ENCODE measurements around the gene SPOCK1. TPM values are rescaled to one million over a fixed set of nuclear protein-coding genes. Genes with fewer than 3 reads are reported as not detected.

The SPOCK1 gene
- total and polyA plus RNA-seq, 9 of the 15 experiments (the other 6 are each of a cell fraction or from before 2014, with no cell fraction given), result 0.01 to 0.35 (median 0.04) TPM; not detected in 6

DNA sequence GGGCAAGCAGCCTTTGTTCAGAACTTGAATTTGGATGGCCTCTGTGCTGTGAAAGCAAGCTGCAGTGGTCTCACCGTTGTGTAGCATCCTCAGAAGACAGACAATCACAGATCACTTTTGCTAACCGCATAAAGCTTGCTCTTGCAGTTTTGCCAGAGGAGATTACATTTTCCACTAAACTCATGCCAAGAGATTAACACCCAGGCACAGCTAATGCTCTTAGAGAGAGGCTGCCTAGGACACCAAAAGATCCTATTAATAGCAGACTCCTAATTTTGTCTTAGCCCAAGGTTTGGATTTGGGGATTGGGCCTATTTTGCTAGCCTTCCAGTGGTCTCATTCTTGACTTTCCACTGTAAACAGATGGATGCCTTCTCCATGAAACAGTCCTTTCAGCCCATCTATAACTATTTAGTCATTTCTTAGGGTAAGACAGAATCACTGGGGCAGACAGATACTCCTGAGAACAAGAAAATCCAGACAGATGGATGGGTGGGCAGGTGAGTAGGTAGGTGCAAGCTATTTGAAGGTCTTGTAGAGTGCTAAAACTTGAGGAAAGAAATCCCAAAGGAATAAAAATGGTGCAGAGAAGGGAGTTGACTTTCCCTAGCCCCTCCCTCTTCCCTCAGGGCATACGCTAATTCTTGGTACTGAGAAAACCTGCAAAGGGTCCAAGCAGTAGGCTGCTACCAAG lies 506.2 kb downstream of the SPOCK1 start:
- H3K4me2 ChIP-seq (ENCODE audit: insufficient read depth, low read length), result no peak overlapping the region
- FAIRE-seq (no peak), ATAC-seq (no peak), DNase-seq (ENCODE audit: extremely low read depth in 1 of 4, low spot score in 3 of 4) (no peak)
- H3K9ac ChIP-seq (ENCODE audit: insufficient read depth in 1 of 2, low read depth in 2 of 2, low read length in 2 of 2), result no peak overlapping the region
- no peaks in the 10 kb centered on the region for H3K9me3 ChIP-seq (replicated peaks; ENCODE audit: control insufficient read depth, insufficient read depth, low read depth, low read length)
- CTCF ChIA-PET (ENCODE audit: low intra/inter-chr PET ratio), result no interaction called here
- no peak overlapping the region for H3K27ac ChIP-seq (ENCODE audit: extremely low read depth, low read depth, low read length)
- POLR2A ChIA-PET, result no interaction called here
- no peaks in the 10 kb centered on the region for H3K36me3 ChIP-seq (ENCODE audit: control insufficient read depth, insufficient read depth, low read length)
- 0% methylated on average over 3 of the region's 3 CpGs for WGBS (ENCODE audit: insufficient coverage, low coverage, missing lambda C conversion rate)
- in situ Hi-C loops (cut with MboI) (no loop called here), intact Hi-C loops (cut with micrococcal nuclease) (no loop called here)
- H3K79me2 ChIP-seq (ENCODE audit: control insufficient read depth, insufficient read depth, low read length), result no peaks in the 10 kb centered on the region
- H3K4me3 ChIP-seq, result no peak overlapping the region
- H3K9me1 ChIP-seq (ENCODE audit: control insufficient read depth, insufficient read depth, low read length), result no peaks in the 10 kb centered on the region
- H4K20me1 ChIP-seq (replicated peaks; ENCODE audit: control insufficient read depth, insufficient read depth, low read length), result no peaks in the 10 kb centered on the region
- no peak overlapping the region for H2AFZ ChIP-seq (ENCODE audit: low read depth, low read length)
- no peak for TF ChIP-seq ZNF696 (CRISPR knock-in tag; conservative IDR thresholded peaks at IDR 0.05)
- no peak for TF ChIP-seq SMARCC2 (IDR thresholded peaks at IDR 0.05; ENCODE audit: low read depth)
- no peak for TF ChIP-seq HEY1 (CRISPR knock-in tag; IDR thresholded peaks at IDR 0.05; ENCODE audit: borderline replicate concordance)
- TF ChIP-seq DIDO1 (tag; IDR thresholded peaks at IDR 0.05; ENCODE audit: low read depth), result no peak
- BruUV-seq (replicated peaks), result no TSS peak
- no peaks in the 10 kb centered on the region for H3K4me1 ChIP-seq (replicated peaks in 1 of 2; ENCODE audit: control insufficient read depth in 2 of 2, insufficient read depth in 2 of 2, low read length in 2 of 2)
- H3K27me3 ChIP-seq (ENCODE audit: control insufficient read depth in 2 of 2, insufficient read depth in 2 of 2, low read length in 2 of 2), result no peaks in the 10 kb centered on the region; a peak in 1 of 5 replicates

GRCh38 chr5:136985785-136986475 lies 513.2 kb downstream of the SPOCK1 start:
- TF ChIP-seq, protein P1, sequence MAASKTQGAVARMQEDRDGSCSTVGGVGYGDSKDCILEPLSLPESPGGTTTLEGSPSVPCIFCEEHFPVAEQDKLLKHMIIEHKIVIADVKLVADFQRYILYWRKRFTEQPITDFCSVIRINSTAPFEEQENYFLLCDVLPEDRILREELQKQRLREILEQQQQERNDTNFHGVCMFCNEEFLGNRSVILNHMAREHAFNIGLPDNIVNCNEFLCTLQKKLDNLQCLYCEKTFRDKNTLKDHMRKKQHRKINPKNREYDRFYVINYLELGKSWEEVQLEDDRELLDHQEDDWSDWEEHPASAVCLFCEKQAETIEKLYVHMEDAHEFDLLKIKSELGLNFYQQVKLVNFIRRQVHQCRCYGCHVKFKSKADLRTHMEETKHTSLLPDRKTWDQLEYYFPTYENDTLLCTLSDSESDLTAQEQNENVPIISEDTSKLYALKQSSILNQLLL (CRISPR knock-in tag; IDR thresholded peaks at IDR 0.05; ENCODE audit: borderline replicate concordance), result no peak
- no peak for TF ChIP-seq KAT8 (IDR thresholded peaks at IDR 0.05; ENCODE audit: low read depth)
- no peak for TF ChIP-seq JUND (IDR thresholded peaks at IDR 0.05; ENCODE audit: borderline replicate concordance, low read depth, low read length)
- no peak for TF ChIP-seq JUND (tag; IDR thresholded peaks at IDR 0.05; ENCODE audit: borderline replicate concordance, low read depth, low read length)
- 0% methylated on average over 2 of the region's 2 CpGs for WGBS (ENCODE audit: insufficient coverage, low coverage, missing lambda C conversion rate)

More at GRCh38 chr5:136985785-136986475, 513.2 kb downstream of the SPOCK1 start:
- H3K9ac ChIP-seq (ENCODE audit: insufficient read depth in 1 of 2, low read depth in 2 of 2, low read length in 2 of 2), result no peak overlapping the region
- no peak for FAIRE-seq
- H3K79me2 ChIP-seq (ENCODE audit: control insufficient read depth, insufficient read depth, low read length), result no peaks in the 10 kb centered on the region
- no peak for DNase-seq (ENCODE audit: extremely low read depth in 1 of 4, low spot score in 3 of 4)
- no peaks in the 10 kb centered on the region for H3K4me1 ChIP-seq (replicated peaks in 1 of 2; ENCODE audit: control insufficient read depth in 2 of 2, insufficient read depth in 2 of 2, low read length in 2 of 2)
- in situ Hi-C loops (cut with MboI), result no loop called here
- no peak overlapping the region for H3K4me2 ChIP-seq (ENCODE audit: insufficient read depth, low read length)
- no peak overlapping the region for H3K4me3 ChIP-seq
- no peak overlapping the region for H3K27ac ChIP-seq (ENCODE audit: extremely low read depth, low read depth, low read length)
- no peak overlapping the region for H2AFZ ChIP-seq (ENCODE audit: low read depth, low read length)
- POLR2A ChIA-PET, result no interaction called here
- no peaks in the 10 kb centered on the region; a peak in 1 of 5 replicates for H3K27me3 ChIP-seq (ENCODE audit: control insufficient read depth in 2 of 2, insufficient read depth in 2 of 2, low read length in 2 of 2)
- H3K9me1 ChIP-seq (ENCODE audit: control insufficient read depth, insufficient read depth, low read length), result no peaks in the 10 kb centered on the region
- BruUV-seq (replicated peaks), result no TSS peak
- ATAC-seq, result no peak
- H3K36me3 ChIP-seq (ENCODE audit: control insufficient read depth, insufficient read depth, low read length), result no peaks in the 10 kb centered on the region
- H4K20me1 ChIP-seq (replicated peaks; ENCODE audit: control insufficient read depth, insufficient read depth, low read length), result no peaks in the 10 kb centered on the region
- CTCF ChIA-PET (ENCODE audit: low intra/inter-chr PET ratio), result no interaction called here
- intact Hi-C loops (cut with micrococcal nuclease), result no loop called here
- H3K9me3 ChIP-seq (replicated peaks; ENCODE audit: control insufficient read depth, insufficient read depth, low read depth, low read length), result no peaks in the 10 kb centered on the region
